ENCODE results near the gene DYNC1H1.

The DYNC1H1 gene

DNA sequence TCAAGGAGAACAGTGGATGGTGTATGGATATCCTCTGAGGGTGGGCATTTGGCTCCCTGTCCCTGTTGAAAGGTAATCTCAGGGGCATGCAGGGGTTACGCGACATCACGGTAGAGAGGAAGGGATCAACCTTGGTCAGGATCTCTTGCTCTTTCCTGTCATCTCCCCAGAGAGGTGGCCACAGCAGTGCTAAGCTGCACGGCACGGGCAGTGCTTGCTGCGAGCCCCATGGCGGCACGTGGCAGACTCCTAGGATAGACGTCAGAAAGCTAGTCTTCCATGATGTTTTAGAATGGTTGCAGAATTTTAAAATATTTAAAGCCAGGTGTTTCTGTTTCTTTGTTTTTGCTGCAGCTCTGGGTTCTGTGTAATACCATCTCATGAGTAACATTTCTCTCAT lies 41.0 kb downstream of the DYNC1H1 start:
- DNase-seq: no peak

DNA sequence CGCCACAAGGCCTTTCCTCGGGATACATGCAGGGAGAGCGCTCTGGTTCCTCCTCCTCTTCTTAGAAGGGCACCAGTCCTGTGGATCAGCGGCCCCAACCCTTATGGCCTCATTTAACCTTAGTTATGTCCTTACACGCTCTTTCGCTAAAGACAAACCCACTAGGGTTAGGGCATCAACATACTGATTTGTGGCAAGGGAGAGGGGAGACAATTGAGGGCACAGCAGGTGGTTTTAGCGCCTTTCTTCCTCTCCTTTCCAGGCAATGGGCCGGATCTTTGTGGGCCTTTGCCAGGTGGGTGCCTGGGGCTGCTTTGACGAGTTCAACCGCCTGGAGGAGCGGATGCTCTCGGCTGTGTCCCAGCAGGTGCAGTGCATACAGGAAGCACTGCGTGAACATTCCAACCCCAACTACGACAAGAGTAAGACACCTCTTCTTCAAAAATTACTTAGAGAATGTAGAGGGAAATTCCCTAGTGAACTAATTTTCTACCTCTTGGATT lies 43.6 kb downstream of the DYNC1H1 start:
- DNase-seq: no peak

DNA sequence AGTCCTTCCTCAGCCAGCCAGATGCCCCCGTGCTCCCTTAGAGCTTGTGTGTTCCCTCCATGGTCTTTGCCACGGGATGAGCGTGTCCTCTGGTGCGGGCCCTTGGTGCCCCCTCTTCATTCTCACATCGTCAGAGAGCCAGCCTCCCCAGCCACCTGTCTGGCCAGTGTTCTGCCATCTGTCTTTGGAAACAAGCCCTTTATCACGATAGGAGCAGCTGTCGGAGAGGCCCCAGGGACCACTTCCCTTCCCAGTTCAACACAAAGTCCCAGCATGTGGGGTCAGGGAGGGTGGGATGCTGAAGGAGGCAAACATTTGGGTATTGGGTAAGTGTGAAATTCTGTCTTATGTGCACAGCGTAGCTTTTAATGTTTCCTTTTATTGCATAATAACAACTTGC lies 44.5 kb downstream of the DYNC1H1 start:
- no peak for DNase-seq

DNA sequence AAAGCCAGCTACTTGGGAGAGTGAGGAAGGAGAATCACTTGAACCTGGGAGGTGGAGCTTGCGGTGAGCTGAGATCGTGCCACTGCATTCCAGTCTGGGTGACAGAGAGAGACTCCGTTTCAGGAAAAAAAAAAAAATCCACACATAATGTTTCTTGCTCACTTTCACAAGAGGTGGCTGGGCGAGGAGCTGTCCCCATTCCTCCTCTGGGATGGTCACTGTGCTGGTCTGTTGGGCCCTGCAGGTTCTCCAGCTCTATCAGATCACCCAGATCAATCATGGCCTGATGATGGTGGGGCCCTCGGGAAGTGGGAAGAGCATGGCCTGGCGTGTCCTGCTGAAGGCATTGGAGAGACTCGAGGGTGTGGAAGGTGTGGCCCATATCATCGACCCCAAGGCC lies 47.3 kb downstream of the DYNC1H1 start:
- DNase-seq: no peak

DNA sequence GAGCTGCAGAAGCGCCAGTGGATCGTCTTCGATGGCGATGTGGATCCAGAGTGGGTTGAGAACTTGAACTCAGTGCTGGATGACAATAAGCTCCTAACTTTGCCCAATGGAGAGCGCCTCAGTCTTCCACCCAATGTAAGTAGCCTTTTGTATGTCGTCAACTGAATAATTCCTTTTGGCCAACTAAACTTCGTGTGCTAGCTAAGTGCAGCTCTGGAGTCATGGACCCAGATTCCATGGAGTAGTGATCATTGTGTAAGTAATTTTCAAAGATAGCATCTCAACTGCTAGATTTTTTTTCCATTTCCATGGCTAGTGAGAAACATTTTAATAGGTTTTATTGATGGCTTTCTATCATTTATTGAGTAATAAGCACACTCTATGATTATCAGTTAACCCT lies 48.0 kb downstream of the DYNC1H1 start:
- no peak for DNase-seq

DNA sequence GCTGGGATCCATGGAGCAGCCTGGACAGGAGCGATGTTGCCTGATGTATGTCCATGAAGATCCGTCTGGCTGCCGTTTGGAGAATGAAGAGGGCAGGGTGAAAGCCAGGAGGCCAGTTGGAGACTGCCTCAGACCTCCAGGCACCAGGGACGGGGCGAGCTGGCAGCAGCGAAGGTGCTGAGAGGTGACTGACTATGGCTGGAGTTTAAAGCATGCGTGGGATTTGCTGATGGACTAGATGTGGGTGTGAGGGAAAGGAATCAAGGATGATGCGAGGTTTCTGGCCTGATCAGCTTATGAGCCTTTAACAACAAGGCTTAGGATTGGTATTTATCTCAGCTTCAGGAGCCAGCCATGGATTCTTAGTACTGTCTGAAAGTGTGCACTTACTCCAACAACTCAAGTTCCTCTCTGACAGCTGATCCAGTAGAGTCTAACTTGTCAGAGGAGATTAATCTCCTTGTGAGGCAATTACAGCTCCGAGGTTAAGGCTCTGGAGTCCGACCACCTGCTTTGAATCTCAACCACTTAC lies 49.4 kb downstream of the DYNC1H1 start:
- DNase-seq: no peak

DNA sequence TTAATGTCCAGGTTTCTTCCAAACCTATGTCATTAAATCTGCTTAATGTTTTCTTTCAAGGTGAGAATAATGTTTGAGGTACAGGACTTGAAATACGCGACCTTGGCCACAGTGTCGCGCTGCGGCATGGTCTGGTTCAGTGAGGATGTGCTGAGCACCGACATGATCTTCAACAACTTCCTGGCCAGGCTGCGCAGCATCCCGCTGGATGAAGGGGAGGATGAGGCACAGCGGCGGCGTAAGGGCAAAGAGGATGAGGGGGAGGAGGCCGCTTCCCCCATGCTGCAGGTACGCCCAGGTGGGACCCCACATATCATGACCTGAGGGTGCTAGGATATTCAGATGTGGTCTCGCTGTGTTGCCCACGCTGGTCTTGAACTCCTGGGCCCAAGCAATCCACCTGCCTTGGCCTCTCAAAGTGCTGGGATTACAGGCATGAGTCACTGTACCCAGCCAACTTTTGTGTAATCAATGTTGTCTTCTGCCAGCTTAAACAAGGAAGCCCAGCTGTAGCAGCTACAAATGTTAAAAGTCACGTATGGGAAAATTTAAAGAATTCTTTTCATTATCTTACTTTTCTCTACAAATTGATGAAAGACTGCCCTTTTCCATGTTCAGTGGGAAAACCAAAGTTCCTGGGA lies 50.8 kb downstream of the DYNC1H1 start:
- DNase-seq: no peak

DNA sequence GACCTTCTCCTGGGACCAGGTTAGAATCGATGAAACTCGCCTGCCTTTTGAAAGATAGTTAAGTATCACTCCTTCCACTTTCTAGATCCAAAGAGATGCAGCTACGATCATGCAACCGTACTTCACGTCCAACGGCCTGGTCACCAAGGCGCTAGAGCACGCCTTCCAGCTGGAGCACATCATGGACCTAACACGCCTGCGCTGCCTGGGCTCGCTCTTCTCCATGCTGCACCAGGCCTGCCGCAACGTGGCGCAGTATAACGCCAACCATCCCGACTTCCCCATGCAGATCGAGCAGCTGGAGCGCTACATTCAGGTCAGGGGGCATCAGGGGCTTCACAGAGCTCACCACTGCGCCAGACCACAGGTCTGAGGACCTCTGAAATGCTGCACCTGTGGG lies 51.4 kb downstream of the DYNC1H1 start:
- DNase-seq: no peak

DNA sequence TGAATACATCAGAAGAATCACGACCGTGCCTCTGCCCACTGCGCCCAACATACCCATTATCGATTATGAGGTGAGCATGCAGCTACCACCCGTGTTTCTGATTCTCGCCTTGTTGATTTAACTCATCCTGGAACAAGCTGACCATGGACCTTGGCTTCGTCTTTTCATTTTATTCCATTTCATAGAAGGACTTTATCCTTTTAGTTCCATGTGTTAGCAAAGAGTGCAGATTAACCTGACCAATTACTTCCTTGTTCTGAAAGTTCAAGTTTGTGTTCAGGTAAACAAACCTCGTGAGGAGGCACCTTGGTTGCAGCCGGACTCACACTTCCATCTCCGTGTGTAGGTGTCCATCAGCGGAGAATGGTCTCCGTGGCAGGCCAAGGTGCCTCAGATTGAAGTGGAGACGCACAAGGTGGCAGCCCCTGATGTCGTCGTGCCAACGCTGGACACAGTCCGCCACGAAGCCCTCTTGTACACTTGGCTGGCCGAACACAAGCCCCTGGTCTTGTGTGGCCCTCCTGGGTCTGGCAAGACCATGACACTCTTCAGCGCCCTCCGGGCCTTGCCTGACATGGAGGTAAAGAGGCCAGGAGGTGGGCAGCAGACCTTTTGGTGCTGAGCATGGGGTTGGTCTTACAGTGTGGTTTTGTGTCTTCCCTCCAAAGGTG lies 52.2 kb downstream of the DYNC1H1 start:
- DNase-seq: no peak

DNA sequence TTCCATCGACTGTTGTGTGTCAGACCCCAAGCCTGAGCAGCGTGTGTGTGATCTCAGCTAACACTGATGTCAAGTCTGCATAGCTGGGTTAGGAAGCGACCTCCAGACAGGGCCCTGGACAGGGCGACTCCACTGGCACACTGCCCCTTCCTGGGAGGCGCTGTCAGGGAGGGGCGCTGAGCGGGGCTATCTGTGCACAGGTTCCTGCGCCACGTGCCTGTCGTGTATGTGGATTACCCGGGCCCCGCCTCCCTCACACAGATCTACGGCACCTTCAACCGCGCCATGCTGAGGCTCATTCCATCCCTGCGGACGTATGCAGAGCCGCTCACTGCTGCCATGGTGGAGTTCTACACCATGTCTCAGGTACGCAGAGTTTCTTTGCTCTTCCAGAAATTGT lies 53.9 kb downstream of the DYNC1H1 start:
- no peak for DNase-seq

DNA sequence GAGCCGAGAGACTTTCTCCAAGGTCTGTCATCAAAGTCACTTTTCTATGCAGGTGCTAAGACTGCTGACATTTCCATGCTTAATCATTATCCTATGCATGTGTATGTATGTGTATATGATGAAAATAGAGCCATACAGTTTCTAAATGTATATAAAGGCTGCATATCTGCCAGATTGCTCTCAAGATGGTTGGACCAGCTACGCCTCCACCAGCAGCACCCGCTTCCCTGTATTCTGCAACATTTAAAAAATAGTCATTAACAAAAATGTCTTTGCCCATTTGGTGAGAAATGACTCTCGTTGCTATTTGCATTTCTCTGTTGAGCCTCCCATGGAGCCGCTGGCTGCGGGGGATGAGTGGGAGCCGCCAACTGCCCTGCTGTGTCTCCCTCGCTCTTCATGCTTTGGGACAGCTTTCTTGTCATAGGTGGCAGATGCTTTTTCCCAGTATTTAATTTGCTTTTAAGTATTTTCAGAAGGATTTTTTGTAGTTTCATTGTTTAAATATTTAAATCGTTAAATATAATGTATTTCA lies 54.7 kb downstream of the DYNC1H1 start:
- DNase-seq: no peak

DNA sequence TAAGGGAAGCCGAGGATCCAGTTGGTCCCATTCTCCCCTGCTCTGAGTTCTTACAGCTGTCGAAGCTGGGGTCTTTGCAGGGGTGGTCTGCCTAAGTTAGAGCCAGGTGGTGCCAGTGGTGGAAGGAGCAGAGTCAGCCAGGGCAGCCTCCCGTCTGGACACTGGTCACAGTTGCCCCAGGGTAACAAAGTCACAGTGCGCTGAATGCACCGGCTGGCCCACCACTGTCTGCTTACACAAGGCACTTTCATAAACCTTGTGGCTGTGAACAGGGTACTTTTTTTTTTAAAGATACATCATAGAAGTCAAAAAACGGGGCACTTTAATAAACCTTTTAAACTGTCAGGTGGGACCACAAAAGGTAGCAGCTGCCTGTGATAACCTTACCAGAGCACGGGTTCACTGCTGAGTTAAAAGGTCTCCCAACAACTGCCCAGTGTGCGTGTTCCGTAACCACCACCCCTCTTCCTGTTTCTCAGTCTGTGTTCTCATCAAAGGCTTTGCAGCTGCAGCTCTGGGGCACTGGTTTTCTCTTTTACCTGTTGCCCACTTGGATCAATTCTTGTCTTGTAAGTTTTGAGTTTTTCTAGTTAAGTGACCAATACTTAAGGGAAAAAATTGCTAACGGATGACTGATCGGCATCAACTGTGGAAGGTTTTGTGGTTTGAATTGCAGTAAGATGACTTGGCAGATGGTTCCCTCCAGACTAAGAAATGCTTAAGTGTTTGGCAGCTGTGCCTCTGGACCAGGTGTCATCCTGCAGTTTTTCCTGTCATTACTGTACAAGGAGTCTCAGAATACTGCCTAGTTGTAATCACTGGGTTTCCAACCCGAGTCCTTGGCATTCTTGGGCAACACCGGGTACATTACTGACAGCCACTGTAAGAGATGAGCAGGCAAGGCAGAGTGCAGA lies 55.9 kb downstream of the DYNC1H1 start:
- DNase-seq: peak; percentile 79

DNA sequence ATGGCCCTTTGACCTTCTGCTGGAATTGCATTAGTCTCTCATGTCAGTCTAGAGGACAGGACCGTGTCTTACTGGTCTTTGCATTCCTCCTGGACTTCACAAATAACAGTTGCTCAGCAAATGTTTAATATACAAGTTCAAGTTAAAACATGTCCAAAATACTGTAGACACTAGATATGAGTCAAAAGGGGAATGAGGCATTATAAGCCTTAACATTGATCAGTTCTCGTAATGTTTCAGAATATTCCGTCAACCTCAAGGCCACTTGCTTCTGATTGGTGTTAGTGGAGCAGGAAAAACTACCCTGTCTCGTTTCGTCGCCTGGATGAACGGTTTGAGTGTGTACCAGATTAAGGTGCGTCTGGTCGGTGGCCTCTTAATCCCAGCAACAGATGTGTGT lies 62.6 kb downstream of the DYNC1H1 start:
- DNase-seq: no peak

DNA sequence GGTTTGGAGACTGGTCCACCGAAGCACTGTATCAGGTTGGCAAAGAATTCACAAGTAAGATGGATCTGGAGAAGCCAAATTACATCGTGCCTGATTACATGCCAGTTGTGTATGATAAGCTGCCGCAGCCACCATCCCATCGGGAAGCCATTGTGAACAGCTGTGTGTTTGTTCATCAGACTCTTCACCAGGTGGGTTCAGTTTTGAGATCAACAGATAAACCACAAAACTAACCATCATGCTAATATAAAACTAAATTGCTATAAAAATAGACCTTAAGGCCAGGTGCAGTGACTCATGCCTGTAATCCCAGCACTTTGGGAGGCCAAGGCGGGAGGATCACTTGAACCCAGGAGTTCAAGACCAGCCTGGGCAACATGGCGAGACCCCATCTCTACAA lies 63.6 kb downstream of the DYNC1H1 start:
- DNase-seq: no peak

DNA sequence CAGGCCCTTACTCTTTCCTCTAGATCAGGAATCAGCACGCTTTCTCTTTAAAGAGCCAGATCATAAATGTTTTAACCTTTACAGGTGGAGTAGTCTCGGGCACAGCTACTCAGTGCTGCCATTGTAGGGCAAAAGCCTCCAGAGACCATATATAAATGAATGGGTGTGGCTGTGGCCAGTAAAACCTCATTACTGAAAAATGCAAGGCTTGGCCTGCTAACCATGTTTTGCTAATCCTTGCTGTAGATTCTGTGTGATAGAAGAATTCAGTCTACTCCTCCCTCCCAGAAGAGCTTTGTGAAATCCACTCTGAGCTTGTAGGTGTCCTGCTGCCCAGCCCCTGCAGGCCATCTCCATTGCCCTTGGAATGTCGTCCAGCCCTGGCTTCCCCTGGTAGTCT lies 64.4 kb downstream of the DYNC1H1 start:
- peak; percentile 55 for DNase-seq

DNA sequence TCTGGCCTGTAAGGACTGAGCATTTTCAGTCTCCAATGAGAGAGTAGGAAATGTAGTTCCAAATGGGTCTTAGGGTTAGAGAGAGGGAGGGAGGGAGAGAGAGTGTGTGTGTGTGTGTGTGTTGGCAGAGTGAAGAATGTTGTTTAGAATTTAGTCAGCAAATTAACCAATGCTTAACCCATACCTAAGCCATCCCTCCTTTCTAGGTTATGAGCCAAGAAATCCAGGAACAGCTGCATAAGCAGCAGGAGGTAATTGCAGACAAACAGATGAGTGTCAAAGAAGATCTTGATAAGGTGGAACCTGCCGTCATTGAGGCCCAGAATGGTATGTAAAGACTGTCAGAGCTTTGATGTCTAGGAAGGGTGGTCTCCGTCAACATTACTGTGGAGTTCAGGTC lies 65.6 kb downstream of the DYNC1H1 start:
- peak; percentile 32 for DNase-seq

DNA sequence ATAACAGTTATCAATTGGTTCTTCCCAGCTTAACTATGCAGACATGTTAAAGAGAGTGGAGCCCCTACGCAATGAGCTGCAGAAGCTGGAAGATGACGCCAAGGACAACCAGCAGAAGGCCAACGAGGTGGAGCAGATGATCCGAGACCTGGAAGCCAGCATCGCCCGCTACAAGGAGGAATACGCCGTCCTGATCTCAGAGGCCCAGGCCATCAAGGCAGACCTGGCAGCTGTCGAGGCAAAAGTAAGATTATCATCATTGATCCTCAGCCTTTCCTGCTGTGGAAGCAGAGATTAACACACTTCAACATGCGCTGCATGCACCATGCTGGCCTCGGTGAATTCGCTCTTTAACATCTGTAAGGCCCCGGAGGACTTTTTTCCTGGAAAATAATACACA lies 68.9 kb downstream of the DYNC1H1 start:
- DNase-seq: no peak

DNA sequence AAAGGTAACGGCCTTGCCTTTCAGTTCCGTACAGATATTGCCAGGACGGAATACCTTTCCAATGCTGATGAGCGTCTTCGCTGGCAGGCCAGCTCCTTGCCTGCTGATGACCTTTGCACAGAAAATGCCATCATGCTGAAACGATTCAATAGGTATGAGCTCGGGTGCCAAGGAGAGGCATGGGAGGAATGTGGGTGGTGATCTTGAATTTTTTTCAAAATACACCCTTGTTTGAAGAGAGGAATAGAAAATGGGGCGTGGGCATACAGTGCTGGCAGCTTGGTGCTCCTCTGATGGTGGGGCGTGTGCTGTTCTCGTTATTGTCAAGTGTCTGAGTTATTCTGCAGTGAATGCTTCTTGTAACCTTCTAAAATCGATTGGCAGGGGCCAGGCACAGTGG lies 69.9 kb downstream of the DYNC1H1 start:
- no peak for DNase-seq

DNA sequence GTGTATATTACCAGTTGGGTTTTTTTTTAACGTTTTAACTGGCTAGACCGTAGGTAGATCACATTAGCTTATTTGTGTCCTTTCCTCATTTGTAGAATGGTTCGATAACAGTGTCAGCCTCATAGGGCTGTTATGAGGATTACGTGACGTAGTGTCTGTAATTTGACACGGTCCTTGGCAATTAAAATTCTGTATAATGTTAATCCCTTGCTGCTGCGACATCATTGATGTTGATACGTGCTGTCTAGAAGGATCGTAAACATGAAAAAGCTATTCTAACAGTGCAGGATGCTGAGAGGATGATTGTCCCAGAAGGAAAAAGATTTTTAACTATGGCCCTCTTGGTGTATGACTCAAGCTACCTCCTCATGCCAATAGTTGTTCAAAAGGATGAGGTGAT lies 71.5 kb downstream of the DYNC1H1 start:
- no peak for DNase-seq

DNA sequence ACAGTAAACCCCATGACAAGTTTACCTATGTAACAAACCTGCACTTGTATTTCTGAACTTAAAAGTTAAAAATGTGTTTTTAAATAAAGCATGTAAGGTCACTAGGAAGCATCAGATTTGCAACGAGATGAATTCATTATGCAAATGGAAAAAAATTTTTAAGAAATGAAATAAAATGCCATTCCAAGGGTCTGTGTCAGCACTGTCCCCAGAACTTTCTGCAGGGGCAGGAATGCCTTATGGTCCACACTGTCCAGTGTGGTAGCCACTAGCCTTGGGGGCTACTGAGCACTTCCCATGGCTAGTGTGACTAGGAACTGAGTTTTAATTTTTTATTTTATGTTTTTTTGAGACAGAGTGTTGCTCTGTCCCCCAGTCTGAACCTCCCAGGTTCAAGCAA lies 73.3 kb downstream of the DYNC1H1 start:
- DNase-seq: no peak

DNA sequence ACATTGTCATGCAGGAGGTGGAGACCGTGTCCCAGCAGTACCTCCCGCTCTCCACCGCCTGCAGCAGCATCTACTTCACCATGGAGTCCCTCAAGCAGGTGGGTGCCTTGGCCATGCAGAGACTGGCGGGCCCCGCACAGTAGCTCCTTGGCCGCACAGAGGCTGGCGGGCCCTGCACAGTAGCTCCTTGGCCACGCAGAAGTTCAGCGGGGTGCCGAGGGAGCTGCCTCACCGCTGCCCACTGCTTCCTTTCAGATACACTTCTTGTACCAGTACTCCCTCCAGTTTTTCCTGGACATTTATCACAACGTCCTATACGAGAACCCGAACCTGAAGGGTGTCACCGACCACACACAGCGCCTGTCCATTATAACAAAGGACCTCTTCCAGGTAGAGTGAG lies 74.8 kb downstream of the DYNC1H1 start:
- no peak for DNase-seq

DNA sequence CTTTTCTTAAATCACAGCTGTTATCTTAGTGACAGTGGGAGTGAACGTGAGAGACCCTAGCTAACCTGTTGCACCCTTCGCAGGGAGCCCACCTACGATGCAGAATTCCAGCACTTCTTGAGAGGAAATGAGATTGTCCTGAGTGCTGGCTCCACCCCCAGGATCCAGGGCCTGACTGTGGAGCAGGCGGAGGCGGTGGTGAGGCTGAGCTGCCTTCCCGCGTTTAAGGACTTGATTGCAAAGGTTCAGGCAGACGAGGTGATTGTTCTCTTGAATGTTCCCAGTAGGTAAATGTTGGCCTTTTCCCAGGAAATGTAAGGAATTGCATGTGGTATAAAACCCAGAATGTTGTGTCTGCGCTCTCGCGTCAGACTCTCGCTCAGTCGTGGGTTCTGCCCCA lies 75.8 kb downstream of the DYNC1H1 start:
- DNase-seq: no peak

DNA sequence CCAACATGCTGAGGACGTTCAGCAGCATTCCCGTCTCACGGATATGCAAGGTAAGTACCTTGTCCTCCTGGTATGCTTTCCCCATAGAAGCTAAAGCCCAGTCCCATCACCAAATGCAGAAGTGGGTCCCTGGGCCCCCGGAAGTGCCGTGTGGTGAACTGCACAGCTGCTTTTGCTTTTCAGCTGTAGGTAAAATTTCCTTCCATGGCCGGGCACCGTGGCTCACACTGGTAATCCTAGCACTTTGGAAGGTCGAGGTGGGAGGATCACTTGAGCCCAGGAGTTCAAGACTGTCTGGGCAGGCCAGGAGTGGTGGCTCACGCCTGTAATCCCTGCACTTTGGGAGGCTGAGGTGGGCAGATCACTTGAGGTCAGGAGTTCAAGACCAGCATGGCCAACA lies 78.3 kb downstream of the DYNC1H1 start:
- no peak for DNase-seq

Measured in fibroblast of upper back skin (primary cell).